ENCODE data around the gene ADAP1. TPM values are rescaled to one million over a fixed set of nuclear protein-coding genes. Genes with fewer than 3 reads are reported as not detected.

Gene ADAP1
- total RNA-seq, 1 donor, result 0.72 TPM

- no peak for TF ChIP-seq CTCF (IDR thresholded peaks at IDR 0.05; ENCODE audit: insufficient read depth, low read length)
- DNase-seq (ENCODE audit: low read depth), result no peak
- H3K4me3 ChIP-seq (ENCODE audit: low read depth, low read length), result no peak overlapping the region
These were observed 54.0 kb downstream of the ADAP1 start for GRCh38 chr7:900331-901040.

- H3K4me3 ChIP-seq (ENCODE audit: low read depth, low read length), result no peak overlapping the region
- DNase-seq (ENCODE audit: low read depth), result no peak
- no peak for TF ChIP-seq CTCF (IDR thresholded peaks at IDR 0.05; ENCODE audit: insufficient read depth, low read length)
These were observed 54.7 kb downstream of the ADAP1 start for GRCh38 chr7:899806-900205.

DNA sequence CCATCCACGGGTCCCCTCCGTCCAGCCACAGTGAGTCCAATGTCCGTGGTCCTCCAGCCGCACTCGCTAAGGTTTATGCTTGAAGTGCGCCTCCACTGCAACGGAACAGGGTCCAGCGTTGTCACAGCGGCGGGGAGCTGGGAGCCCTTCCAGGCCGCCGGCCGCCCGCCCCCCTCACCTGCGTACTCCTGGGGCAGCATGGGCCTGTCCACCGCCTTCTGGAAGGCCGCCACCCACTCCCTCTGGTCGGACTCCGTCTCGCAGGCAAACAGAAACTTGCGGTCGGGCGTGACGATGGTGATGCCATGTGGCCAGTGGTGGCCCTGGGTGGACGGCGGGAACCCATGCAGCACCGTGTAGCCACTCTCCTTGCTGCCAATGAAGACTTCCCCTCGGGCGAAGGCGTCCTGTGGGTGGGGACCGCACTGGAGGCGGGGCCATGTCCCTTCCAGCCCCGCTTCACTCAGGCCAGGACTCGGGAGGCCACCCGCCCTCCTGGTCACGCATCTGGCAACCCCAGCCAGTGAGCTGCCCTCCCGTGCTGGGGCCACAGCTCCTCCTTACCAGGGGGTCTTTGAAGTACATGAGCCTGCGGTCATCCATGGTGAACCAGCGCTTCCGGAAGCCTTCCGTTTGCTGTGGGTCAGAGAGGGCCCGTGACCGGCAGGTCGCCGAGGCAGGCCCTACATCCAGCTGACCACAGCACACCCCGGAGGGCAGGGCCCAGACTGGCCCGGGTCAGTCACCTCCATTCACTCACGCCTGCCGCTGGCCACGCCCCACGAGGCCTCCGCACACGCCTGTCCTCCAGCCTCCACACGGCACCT is 55.4 kb downstream of the ADAP1 start:
- no peak for TF ChIP-seq CTCF (IDR thresholded peaks at IDR 0.05; ENCODE audit: insufficient read depth, low read length)
- no peak overlapping the region for H3K4me3 ChIP-seq (ENCODE audit: low read depth, low read length)
- DNase-seq (ENCODE audit: low read depth), result no peak

GRCh38 chr7:898460-898854 is 56.0 kb downstream of the ADAP1 start:
- no peak for DNase-seq (ENCODE audit: low read depth)
- no peak for TF ChIP-seq CTCF (IDR thresholded peaks at IDR 0.05; ENCODE audit: insufficient read depth, low read length)
- H3K4me3 ChIP-seq (ENCODE audit: low read depth, low read length), result no peak overlapping the region

DNA sequence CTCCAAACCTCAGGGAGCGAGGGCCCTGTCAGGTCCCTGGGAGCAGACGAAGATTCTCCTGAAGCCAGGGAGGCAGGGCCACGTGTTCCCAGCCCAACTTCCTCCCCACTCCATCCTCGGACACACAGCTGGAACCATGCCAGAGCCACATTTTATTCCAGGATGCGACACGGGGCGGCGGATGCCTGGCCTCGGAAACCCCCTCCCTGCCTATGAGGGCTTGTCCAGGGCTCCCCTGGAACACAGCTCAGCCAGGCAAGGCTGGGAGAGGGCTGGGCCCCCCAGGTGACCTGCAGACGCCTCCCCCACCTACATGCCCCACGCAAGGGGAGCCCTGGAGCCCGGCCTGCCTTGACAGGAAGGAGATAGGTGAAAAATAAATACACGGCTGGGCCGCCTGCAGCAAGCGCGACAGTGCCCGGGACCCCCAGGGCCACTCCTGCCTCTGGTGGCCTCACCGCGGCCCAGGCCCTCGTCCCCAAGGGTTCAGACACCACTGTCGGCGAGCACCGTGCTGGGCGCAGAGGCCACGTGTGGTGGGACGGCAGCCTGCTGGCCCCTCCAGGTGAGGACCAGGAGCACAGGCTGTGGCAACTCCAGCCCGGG is 56.6 kb downstream of the ADAP1 start:
- TF ChIP-seq CTCF (IDR thresholded peaks at IDR 0.05; ENCODE audit: insufficient read depth, low read length), result no peak
- no peak for DNase-seq (ENCODE audit: low read depth)
- H3K4me3 ChIP-seq (ENCODE audit: low read depth, low read length), result no peak overlapping the region

DNA sequence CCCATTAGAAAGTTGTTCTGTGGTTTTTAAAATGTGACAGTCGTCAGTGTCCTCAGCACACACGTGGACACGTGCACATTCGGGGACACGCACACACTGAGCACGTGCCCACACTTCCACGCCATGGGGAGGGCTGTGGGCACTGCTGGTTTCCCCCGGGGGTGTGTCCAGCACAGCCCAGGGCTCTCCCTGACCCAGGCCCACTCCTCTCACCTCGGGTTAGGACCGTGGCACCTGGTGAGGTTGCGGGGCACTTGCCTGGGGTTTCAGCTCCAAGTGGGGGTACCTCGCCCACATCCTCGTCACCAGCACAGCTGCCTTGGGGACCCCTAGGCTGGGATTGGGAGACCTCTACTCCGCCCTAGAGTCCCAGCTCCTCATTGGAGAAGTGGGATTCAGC is 57.4 kb downstream of the ADAP1 start:
- DNase-seq (ENCODE audit: low read depth), result no peak
- H3K4me3 ChIP-seq (ENCODE audit: low read depth, low read length), result no peak overlapping the region
- TF ChIP-seq CTCF (IDR thresholded peaks at IDR 0.05; ENCODE audit: insufficient read depth, low read length), result no peak
